ENCODE results near the gene RNF145. TPM values are rescaled to one million over a fixed set of nuclear protein-coding genes. Genes with fewer than 3 reads are reported as not detected.
"Not testable (repeated sequence)": the region's sequence is repeated elsewhere in the genome, so short reads cannot be mapped to it uniquely, and the experiment has no call there.

Gene RNF145
- total RNA-seq, 2 experiments from 2014 or later: 102 to 107 TPM

DNA sequence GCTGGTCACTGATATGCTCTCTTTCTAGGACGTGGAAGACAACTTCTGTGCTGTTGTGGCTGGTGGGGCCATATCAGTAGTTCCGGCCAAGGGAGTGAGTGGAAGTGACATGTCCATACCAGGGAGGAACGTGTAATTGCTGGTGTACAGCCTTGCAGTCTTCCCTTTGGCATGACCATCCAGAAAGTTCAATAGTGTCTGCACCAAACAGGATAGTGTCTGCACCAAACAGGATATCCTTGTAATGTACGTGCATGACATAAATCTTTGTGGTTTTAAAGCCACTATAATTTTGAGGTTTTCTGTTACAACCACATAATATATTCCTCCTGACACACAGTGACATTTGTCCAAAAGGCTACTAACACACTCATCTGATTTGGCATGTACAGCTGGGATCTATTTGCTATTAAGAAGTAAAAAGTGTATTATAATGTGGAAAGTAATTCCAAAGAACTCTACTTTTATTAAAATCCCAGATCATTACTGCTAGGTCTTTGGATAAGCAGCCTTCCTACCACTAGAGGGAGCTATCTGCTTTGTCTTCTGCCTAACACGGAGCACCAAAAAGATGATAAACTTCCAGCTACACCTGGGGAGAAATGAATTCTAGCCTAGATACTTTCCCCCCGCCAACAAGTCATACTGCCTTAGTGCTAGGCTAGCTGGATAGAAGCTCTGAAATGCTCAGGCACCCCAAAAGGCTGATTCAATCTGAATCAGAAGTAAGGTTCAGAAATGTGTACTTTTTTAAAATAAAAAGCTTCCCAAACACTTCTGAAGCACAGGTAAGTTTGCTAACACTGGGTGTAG, 52.7 kb downstream of the RNF145 start:
- Mint-ChIP-seq H3K36me3 (peaks cover 9% of the 10 kb centered on the region), H3K9me3 (no peaks in the 10 kb centered on the region), H3K4me1 (peaks cover 22% of the 10 kb centered on the region), H3K27me3 (no peaks in the 10 kb centered on the region), H3K4me3 (peak overlapping the region; percentile 31), H3K27ac (no peak overlapping the region)
- POLR2A ChIA-PET: interaction anchor here (0.6 to 1.2 kb wide), 2 partner anchors 52 to 106 kb away, joined by 3 to 4 read pairs; no protein-coding TSS in a partner anchor
- peak; percentile 71 for ATAC-seq (ENCODE audit: low read depth)
- no peak for DNase-seq

GRCh38 chr5:159155960-159156359, 53.4 kb downstream of the RNF145 start:
- ATAC-seq (ENCODE audit: low read depth) (no peak), DNase-seq (no peak)
- H3K4me3 Mint-ChIP-seq: no peak overlapping the region
- no peaks in the 10 kb centered on the region for H3K27me3 Mint-ChIP-seq
- no peak overlapping the region for H3K27ac Mint-ChIP-seq
- H3K4me1 Mint-ChIP-seq: peaks cover 22% of the 10 kb centered on the region
- POLR2A ChIA-PET: no interaction called here
- no peaks in the 10 kb centered on the region for H3K9me3 Mint-ChIP-seq
- H3K36me3 Mint-ChIP-seq: peaks cover 7% of the 10 kb centered on the region

DNA sequence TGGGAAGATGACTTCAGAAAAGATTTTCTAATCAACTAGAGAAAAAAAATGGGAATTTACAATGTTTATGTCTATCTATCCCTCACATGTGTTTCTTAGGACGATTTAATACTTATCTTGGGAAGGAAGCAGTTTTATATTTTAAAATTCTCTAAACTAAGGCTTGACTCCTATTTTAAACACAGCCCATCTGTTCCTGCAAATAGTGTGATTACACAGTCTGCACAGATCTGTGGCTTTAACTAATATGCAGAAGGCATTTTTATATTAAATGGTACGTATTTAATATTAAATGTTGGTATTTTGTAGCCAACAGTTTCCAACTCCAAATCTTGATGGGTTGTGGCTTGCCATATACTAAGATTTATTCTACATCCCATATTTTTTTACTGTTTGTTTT, 56.5 kb downstream of the RNF145 start:
- DNase-seq: no peak
- Mint-ChIP-seq H3K4me3 (no peak overlapping the region), H3K4me1 (peaks cover 17% of the 10 kb centered on the region), H3K9me3 (no peaks in the 10 kb centered on the region), H3K36me3 (peaks cover 2% of the 10 kb centered on the region), H3K27ac (no peak overlapping the region), H3K27me3 (peaks cover 2% of the 10 kb centered on the region)
- POLR2A ChIA-PET: no interaction called here
- ATAC-seq (ENCODE audit: low read depth): no peak

DNA sequence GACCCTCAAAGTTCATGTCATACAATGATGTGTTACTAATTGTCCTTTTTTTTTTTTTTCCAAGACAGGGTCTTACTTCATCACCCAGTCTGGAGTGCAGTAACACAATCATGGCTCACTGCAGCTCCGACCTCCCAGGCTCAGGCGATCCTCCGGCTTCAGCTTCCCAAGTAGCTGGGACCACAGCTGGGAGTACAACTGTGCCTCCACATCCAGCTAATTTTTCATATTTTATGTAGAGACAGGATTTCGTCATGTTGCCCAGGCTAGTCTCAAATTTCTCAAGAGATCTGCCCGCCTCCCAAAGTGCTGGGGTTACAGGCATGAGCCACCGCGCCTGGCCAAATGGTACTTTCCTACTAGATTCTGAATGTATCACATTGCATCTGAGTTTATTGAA, 60.3 kb downstream of the RNF145 start:
- DNase-seq (no peak), ATAC-seq (ENCODE audit: low read depth) (no peak)
- Mint-ChIP-seq H3K27ac (no peak overlapping the region), H3K9me3 (peaks cover 5% of the 10 kb centered on the region), H3K4me1 (no peaks in the 10 kb centered on the region), H3K4me3 (no peak overlapping the region), H3K36me3 (no peaks in the 10 kb centered on the region), H3K27me3 (peaks cover 6% of the 10 kb centered on the region)
- POLR2A ChIA-PET: no interaction called here

DNA sequence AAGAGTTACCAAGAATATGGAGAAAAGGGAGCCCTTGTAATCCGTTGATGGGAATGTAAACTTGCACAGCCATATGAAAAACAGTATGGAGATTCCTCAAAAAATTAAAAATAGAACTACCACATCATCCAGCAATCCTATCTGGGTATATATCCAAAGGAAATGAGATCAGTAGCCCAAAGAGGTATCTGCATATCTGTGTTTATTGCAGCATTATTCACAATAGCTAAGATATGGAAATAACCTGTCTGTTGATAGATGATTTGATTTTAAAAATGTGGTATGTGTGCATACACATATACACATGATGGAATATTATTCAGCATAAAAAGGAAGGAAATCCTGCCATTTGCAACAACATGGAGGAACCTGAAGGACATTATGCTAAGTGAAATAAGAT, 61.4 kb downstream of the RNF145 start:
- DNase-seq: no peak
- POLR2A ChIA-PET: no interaction called here
- no peaks in the 10 kb centered on the region for H3K4me1 Mint-ChIP-seq

DNA sequence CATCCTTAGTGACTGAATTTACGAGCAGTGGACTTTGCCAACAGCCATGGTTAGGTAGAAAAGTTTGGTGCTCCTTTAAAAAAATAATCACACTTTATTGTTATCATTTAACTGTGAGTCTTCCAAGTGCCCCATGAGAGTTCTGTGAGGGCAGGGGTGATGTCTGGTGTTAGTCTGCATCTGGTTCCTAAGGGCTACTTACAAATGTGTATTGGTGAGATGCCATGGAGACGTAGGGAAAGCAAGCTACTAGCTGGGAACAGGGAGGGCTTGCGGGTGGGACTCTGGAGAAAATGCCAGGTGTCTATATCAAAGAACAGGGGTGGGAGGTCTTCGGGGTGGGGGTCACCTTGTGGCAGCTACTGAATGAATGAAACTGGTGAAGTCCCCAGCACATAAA, 62.5 kb downstream of the RNF145 start:
- Mint-ChIP-seq H3K9me3 (peaks cover 5% of the 10 kb centered on the region), H3K36me3 (no peaks in the 10 kb centered on the region), H3K27ac (no peak overlapping the region), H3K4me1 (no peaks in the 10 kb centered on the region), H3K4me3 (no peak overlapping the region), H3K27me3 (peaks cover 24% of the 10 kb centered on the region)
- POLR2A ChIA-PET: no interaction called here
- DNase-seq (no peak), ATAC-seq (ENCODE audit: low read depth) (no peak)

More for the DNA sequence above, 61.4 kb downstream of the RNF145 start:
- no peaks in the 10 kb centered on the region for H3K36me3 Mint-ChIP-seq
- no peak for ATAC-seq (ENCODE audit: low read depth)
- H3K4me3 Mint-ChIP-seq: no peak overlapping the region
- peaks cover 17% of the 10 kb centered on the region for H3K27me3 Mint-ChIP-seq
- H3K9me3 Mint-ChIP-seq: peaks cover 5% of the 10 kb centered on the region
- H3K27ac Mint-ChIP-seq: no peak overlapping the region

- H3K36me3 Mint-ChIP-seq; ATAC-seq (ENCODE audit: low read depth); H3K4me1 Mint-ChIP-seq; H3K9me3 Mint-ChIP-seq; H3K27ac Mint-ChIP-seq; POLR2A ChIA-PET; H3K4me3 Mint-ChIP-seq; DNase-seq: not testable (repeated sequence)
- H3K27me3 Mint-ChIP-seq: peaks cover 22% of the 10 kb centered on the region
Observed at GRCh38 chr5:159145160-159145559, 64.2 kb downstream of the RNF145 start.

DNA sequence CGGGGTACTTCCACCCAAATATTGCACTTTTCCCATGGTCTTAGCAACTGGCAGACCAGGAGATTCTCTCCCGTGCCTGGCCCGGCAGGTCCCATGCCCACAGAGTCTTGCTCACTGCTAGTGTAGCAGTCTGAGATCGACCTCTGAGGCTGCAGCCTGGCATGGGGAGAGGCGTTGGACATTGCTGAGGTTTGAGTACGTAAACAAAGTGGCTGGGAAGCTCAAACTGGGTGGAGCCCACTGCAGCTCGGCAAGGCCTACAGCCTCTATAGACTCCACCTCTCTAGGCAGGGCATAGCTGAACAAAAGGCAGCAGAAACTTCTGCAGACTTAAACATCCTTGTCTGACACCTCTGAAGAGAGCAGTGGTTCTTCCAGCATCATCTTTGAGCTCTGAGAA, 69.6 kb downstream of the RNF145 start:
- no peak overlapping the region for H3K27ac Mint-ChIP-seq
- ATAC-seq (ENCODE audit: low read depth) (no peak), DNase-seq (no peak)
- peaks cover 20% of the 10 kb centered on the region for H3K27me3 Mint-ChIP-seq
- H3K36me3 Mint-ChIP-seq: no peaks in the 10 kb centered on the region
- no peak overlapping the region for H3K4me3 Mint-ChIP-seq
- POLR2A ChIA-PET: no interaction called here
- H3K4me1 Mint-ChIP-seq: no peaks in the 10 kb centered on the region
- peaks cover 2% of the 10 kb centered on the region for H3K9me3 Mint-ChIP-seq

GRCh38 chr5:159135896-159136531, 73.3 kb downstream of the RNF145 start:
- Mint-ChIP-seq H3K9me3 (no peaks in the 10 kb centered on the region), H3K27ac (no peak overlapping the region), H3K4me3 (no peak overlapping the region), H3K36me3 (no peaks in the 10 kb centered on the region), H3K27me3 (no peaks in the 10 kb centered on the region), H3K4me1 (no peaks in the 10 kb centered on the region)
- no peak for ATAC-seq (ENCODE audit: low read depth)
- POLR2A ChIA-PET: no interaction called here
- DNase-seq: no peak

GRCh38 chr5:159133041-159133741, 76.2 kb downstream of the RNF145 start:
- H3K27me3 Mint-ChIP-seq: peaks cover 2% of the 10 kb centered on the region
- POLR2A ChIA-PET: no interaction called here
- no peak for DNase-seq

DNA sequence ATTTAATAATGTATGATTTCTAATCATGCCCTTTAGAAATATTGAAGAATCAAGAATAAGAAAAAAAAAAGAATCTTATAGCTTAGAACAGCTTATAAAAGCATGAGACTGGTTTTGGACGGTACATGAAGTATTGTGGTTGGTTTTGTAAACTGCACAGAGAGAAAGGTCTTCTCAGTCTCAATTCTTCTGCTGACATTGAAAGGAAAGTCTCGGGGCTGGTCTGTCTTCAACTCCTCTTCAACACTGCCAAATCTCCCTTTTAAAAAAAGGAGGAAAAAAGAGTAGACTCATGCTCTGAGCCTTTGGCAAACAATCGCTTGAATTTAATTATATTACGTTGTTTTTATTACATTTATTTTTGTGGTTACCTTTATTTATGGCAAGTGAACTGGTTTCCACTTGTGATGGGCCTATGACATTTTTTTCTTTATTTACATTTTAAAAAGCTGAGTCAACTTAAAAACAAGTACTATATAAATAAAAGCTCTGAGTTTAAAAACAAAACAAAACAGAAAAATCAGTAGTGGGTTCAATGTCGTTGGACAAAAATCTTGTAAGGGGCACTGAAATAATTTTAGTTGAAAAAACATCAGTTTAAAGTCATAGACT, 76.8 kb downstream of the RNF145 start:
- POLR2A ChIA-PET: no interaction called here
- H3K36me3 Mint-ChIP-seq: no peaks in the 10 kb centered on the region
- ATAC-seq (ENCODE audit: low read depth) (no peak), DNase-seq (no peak)
- peaks cover 2% of the 10 kb centered on the region for H3K27me3 Mint-ChIP-seq
- no peak overlapping the region for H3K27ac Mint-ChIP-seq
- no peak overlapping the region for H3K4me3 Mint-ChIP-seq
- no peaks in the 10 kb centered on the region for H3K4me1 Mint-ChIP-seq
- no peaks in the 10 kb centered on the region for H3K9me3 Mint-ChIP-seq

More at GRCh38 chr5:159133041-159133741, 76.2 kb downstream of the RNF145 start:
- Mint-ChIP-seq H3K4me3 (no peak overlapping the region), H3K4me1 (no peaks in the 10 kb centered on the region), H3K9me3 (no peaks in the 10 kb centered on the region), H3K36me3 (no peaks in the 10 kb centered on the region), H3K27ac (no peak overlapping the region)
- peak; percentile 39 for ATAC-seq (ENCODE audit: low read depth)

GRCh38 chr5:159131951-159132350, 77.4 kb downstream of the RNF145 start:
- Mint-ChIP-seq H3K4me1 (no peaks in the 10 kb centered on the region), H3K27ac (no peak overlapping the region)
- POLR2A ChIA-PET: no interaction called here

DNA sequence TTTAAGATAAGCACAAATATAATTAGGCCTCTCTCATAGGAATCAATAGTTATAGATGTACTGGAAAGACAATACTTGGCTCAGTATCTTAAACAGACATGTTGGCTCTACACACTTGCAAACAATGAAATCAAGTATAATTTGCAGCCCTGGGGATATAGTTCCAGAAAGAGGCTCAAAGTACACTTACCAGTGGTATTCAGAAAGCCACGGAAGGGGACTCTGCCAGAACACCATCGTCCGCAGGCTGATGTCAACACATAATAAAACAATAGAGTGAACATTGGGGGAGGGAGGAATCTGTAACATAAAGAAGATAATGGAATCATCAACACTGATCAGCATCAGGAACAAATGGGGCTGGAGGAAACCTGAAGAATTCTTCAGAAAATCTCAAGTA, 78.5 kb downstream of the RNF145 start:
- Mint-ChIP-seq H3K9me3 (peaks cover 1% of the 10 kb centered on the region), H3K27ac (no peak overlapping the region), H3K4me3 (no peak overlapping the region), H3K4me1 (no peaks in the 10 kb centered on the region), H3K27me3 (peaks cover 7% of the 10 kb centered on the region), H3K36me3 (no peaks in the 10 kb centered on the region)
- POLR2A ChIA-PET: no interaction called here
- DNase-seq (no peak), ATAC-seq (ENCODE audit: low read depth) (no peak)

More at GRCh38 chr5:159131951-159132350, 77.4 kb downstream of the RNF145 start:
- Mint-ChIP-seq H3K9me3 (no peaks in the 10 kb centered on the region), H3K4me3 (no peak overlapping the region), H3K27me3 (peaks cover 2% of the 10 kb centered on the region), H3K36me3 (no peaks in the 10 kb centered on the region)
- ATAC-seq (ENCODE audit: low read depth) (no peak), DNase-seq (no peak)

All from activated naive CD8-positive, alpha-beta T cell treated with anti-CD3 and anti-CD28 coated beads, Interleukin-2, amount 10 ng/mL, durations not matched to agents 7 days and 5 days (primary cell).